Measurements from ENCODE around the gene CPNE5.

The CPNE5 gene

DNA sequence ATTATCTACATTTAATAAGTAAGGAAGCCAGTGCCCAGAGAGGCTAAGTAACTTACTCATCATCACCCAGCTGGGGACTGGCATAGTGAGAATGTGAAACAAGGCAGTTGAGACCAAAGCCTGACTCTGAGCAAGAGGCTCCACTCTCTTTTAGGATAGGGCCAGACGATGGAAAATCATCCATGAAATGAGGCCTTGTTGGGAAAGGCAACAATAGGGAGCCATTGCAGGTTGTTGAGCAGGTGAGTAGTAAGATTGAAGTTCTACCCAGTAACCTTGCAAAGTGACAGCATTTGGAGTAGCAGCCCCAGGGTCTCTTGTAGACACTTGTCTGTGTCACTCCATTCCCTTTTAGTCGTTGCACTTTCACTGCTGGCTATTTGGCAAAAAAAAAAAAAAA, 2.5 kb upstream of the CPNE5 start:
- Histone ChIP-seq H3K27me3 (replicated peaks) (peaks cover 19% of the 10 kb centered on the region), H3K36me3 (replicated peaks) (no peaks in the 10 kb centered on the region), H3K27ac (no peak overlapping the region), H3K4me3 (ENCODE audit: low read depth, low read length) (no peak overlapping the region)
- DNase-seq, result no peak
- in situ Hi-C loops (cut with HindIII; ENCODE audit: low pct_ligation_motif_present, low sequenced_read_pairs), result no loop called here
- TF ChIP-seq, protein P1, sequence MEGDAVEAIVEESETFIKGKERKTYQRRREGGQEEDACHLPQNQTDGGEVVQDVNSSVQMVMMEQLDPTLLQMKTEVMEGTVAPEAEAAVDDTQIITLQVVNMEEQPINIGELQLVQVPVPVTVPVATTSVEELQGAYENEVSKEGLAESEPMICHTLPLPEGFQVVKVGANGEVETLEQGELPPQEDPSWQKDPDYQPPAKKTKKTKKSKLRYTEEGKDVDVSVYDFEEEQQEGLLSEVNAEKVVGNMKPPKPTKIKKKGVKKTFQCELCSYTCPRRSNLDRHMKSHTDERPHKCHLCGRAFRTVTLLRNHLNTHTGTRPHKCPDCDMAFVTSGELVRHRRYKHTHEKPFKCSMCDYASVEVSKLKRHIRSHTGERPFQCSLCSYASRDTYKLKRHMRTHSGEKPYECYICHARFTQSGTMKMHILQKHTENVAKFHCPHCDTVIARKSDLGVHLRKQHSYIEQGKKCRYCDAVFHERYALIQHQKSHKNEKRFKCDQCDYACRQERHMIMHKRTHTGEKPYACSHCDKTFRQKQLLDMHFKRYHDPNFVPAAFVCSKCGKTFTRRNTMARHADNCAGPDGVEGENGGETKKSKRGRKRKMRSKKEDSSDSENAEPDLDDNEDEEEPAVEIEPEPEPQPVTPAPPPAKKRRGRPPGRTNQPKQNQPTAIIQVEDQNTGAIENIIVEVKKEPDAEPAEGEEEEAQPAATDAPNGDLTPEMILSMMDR (IDR thresholded peaks at IDR 0.05; ENCODE audit: low read depth, low read length, missing control alignments), result no peak

DNA sequence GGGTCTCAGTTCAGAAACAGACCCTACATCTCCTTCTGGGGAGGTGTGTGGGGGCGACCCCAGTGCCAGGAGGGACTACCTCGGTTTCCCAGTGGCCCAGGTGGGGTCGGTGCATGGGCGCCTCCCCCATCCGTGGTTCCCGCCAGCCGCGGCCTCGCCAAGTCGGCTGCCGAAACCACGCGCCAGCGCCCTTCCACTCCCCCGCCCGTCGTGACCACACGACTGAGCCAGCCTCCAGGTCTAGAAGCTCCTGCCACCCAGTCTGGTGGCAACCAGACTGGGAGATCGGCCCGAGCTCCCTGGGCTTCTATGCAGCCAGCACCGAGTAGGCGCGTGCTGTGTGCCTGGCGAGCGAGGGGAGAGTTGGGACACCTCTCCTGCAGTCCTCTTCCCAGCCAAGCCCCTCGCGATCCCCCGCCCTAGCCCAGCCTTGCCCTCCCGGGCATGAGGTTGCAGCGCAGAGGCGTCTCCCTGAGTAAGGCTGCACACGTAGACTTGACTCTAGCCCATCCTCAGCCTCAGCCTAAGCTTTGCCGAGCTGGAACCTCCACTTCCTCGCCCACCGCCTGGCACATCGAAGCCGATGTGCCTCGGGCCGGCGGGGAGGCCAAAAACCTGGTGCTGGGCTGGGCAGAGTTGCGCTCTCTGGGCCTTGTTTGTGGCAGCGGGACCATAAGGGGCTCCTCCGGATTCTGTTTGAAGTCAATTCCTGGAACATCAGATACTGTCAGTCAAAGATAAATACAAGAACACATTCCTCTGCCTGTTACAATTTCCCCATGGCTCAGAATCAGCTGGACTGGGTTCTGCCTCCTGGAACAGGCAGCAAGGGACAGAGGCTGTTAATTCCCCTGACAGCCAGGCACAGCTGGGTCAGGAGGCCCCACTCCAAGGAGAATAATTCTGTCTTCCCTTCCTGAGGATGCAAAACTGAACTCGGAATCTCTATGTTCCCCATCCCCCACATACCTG, 1.5 kb upstream of the CPNE5 start:
- DNase-seq, result no peak
- Histone ChIP-seq H3K27me3 (replicated peaks) (peaks cover 19% of the 10 kb centered on the region), H3K36me3 (replicated peaks) (no peaks in the 10 kb centered on the region), H3K4me3 (ENCODE audit: low read depth, low read length) (peak overlapping the region; percentile 49), H3K27ac (no peak overlapping the region)
- TF ChIP-seq, protein P1 (IDR thresholded peaks at IDR 0.05; ENCODE audit: low read depth, low read length, missing control alignments), result no peak
- in situ Hi-C loops (cut with HindIII; ENCODE audit: low pct_ligation_motif_present, low sequenced_read_pairs), result no loop called here

DNA sequence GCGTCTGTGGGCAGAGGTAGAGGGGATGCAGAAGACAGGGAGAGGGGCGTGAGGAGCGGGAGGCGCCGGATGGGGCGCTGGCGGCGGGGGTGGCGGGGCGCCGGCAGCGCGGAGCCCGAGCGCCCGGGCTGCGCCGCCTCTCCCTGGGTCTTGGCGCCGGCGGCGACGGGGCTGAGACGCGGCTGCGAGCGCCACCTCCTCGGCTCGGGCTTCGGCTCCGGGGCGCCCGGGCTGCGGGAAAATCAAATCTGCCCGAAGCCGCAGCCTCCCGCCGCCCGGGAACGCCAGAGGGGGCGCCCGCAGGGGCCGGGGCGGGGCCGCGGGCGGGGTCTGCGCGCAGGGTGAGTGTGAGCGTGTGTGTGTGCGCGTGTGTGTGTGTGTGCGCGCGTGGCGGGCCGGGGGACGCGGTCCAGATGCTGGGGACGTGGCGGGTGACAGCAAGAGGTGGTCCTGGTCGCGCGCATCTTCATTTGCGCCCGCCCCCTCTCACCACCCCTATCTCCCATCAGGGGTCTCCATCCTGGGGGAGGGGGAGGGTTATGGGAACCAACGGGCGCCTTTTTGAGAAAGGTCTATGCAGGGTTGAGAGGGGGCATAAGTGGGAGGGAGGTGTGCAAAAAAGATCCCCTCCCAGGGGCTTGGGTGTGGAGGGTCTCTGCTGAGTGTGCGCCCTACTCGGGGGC, 646 bp upstream of the CPNE5 start:
- in situ Hi-C loops (cut with HindIII; ENCODE audit: low pct_ligation_motif_present, low sequenced_read_pairs), result no loop called here
- H3K27me3 ChIP-seq (replicated peaks), result peaks cover 19% of the 10 kb centered on the region
- DNase-seq, result no peak
- TF ChIP-seq, protein P1 (IDR thresholded peaks at IDR 0.05; ENCODE audit: low read depth, low read length, missing control alignments), result peak; percentile 3
- H3K36me3 ChIP-seq (replicated peaks), result no peaks in the 10 kb centered on the region
- H3K4me3 ChIP-seq (ENCODE audit: low read depth, low read length), result peak overlapping the region; percentile 49
- no peak overlapping the region for H3K27ac ChIP-seq

DNA sequence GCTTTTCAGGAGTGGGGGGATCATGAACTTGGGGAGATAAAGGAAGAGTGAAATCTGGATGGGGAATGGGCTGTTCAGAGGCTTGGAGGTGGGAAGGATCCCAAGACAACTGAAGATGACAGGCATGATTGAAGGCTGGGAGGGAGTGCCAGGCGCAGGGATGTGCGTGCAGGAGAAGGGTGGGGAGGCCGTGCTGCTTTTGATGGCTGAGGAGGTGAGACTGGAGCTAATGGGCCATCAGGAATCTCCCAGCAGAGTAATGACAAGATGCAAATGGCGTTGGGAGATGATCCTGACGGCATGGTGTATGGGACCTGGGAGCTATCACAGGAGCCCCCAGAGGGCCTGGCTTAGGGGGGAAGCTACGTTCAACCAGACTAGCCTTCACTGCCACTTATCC, 1.6 kb downstream of the CPNE5 start:
- TF ChIP-seq, protein P1 (IDR thresholded peaks at IDR 0.05; ENCODE audit: low read depth, low read length, missing control alignments), result no peak

DNA sequence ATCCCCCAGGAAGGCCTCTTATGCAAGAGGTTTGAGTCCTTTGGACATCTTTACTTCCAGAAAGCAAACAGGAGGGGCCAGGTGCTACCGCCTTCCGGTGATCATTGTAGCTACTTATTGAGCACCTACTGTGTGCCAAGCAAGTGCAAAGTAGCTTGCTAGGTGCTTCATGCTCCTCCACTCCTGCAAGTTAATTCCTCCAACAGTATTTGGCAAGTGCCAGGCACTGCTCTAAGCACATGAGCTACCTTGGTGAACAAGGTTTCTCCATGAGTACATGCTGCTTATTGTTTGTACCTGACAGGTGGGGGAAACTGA, 2.3 kb downstream of the CPNE5 start:
- Histone ChIP-seq H3K27me3 (replicated peaks) (peaks cover 19% of the 10 kb centered on the region), H3K4me3 (ENCODE audit: low read depth, low read length) (no peak overlapping the region), H3K36me3 (replicated peaks) (no peaks in the 10 kb centered on the region), H3K27ac (no peak overlapping the region)
- no peak for DNase-seq
- TF ChIP-seq, protein P1 (IDR thresholded peaks at IDR 0.05; ENCODE audit: low read depth, low read length, missing control alignments), result no peak
- in situ Hi-C loops (cut with HindIII; ENCODE audit: low pct_ligation_motif_present, low sequenced_read_pairs), result no loop called here

More for the DNA sequence above, 1.6 kb downstream of the CPNE5 start:
- DNase-seq, result no peak
- in situ Hi-C loops (cut with HindIII; ENCODE audit: low pct_ligation_motif_present, low sequenced_read_pairs), result no loop called here
- Histone ChIP-seq H3K27me3 (replicated peaks) (peaks cover 19% of the 10 kb centered on the region), H3K27ac (no peak overlapping the region), H3K36me3 (replicated peaks) (no peaks in the 10 kb centered on the region), H3K4me3 (ENCODE audit: low read depth, low read length) (no peak overlapping the region)

Data from brain microvascular endothelial cell (primary cell).